GM23248 (cell line): Measurements from ENCODE around the gene PPFIBP2.

Source experiments
- EZH2 ChIP-seq: fragments of 200-600 bp; sonication (generic); IDR thresholded peaks from 2 replicates; pipeline ENCODE4 v1.6.1; 2018; ENCODE audit warnings: antibody characterized with exemption, mild to moderate bottlenecking; ENCODE audit not compliant: insufficient read depth, poor library complexity, severe bottlenecking
- EZH2phosphoT487 ChIP-seq: fragments of 200-600 bp; sonication (generic); IDR thresholded peaks from 2 replicates; pipeline ENCODE4 v1.6.1; 2018; ENCODE audit warnings: antibody characterized with exemption, moderate library complexity, mild to moderate bottlenecking, low read depth; ENCODE audit not compliant: insufficient read depth

- TF ChIP-seq EZH2 (no peak), EZH2phosphoT487 (no peak)
Measured at GRCh38 chr11:7613394-7613720, 99.6 kb downstream of the PPFIBP2 start.
